Endothelial cell (in vitro differentiated cells): ENCODE results near the gene TPST1. TPM values are rescaled to one million over a fixed set of nuclear protein-coding genes. Genes with fewer than 3 reads are reported as not detected.
"Not testable (repeated sequence)": the region's sequence is repeated elsewhere in the genome, so short reads cannot be mapped to it uniquely, and the experiment has no call there.

Source experiments
- DNase-seq: peaks from one replicate; pipeline ENCODE4 v3.0.0; 2021; ENCODE audit warnings: low spot score
- H3K27ac Mint-ChIP-seq: one replicate; pipeline ENCODE4 v1.8.0; 2021; ENCODE audit warnings: mixed read lengths, inconsistent platforms; ENCODE audit not compliant: unreplicated experiment
- H3K27me3 Mint-ChIP-seq: one replicate; pipeline ENCODE4 v1.8.0; 2021; ENCODE audit warnings: mild to moderate bottlenecking, moderate library complexity, mixed read lengths, inconsistent platforms; ENCODE audit not compliant: unreplicated experiment
- H3K36me3 Mint-ChIP-seq: one replicate; pipeline ENCODE4 v1.8.0; 2021; ENCODE audit warnings: mild to moderate bottlenecking, low read depth, mixed read lengths, inconsistent platforms; ENCODE audit not compliant: unreplicated experiment
- H3K4me1 Mint-ChIP-seq: one replicate; pipeline ENCODE4 v1.8.0; 2021; ENCODE audit warnings: mild to moderate bottlenecking, mixed read lengths, inconsistent platforms; ENCODE audit not compliant: unreplicated experiment
- H3K4me3 Mint-ChIP-seq: one replicate; pipeline ENCODE4 v1.8.0; 2021; ENCODE audit warnings: mild to moderate bottlenecking, mixed read lengths, inconsistent platforms; ENCODE audit not compliant: unreplicated experiment
- H3K9me3 Mint-ChIP-seq: one replicate; pipeline ENCODE4 v1.8.0; 2021; ENCODE audit warnings: mixed read lengths, inconsistent platforms; ENCODE audit not compliant: unreplicated experiment
- CTCF ChIP-seq: fragments of 200-600 bp; sonication (generic); IDR thresholded peaks from one replicate; pipeline ENCODE4 v1.5.0; 2021; ENCODE audit warnings: antibody characterized with exemption; ENCODE audit not compliant: unreplicated experiment
- total RNA-seq: library from RNA; stranded (reverse); fragmentation: NEBNext Ultra II Directional; extraction: Animal tissue kit (Norgen Biotek cat#: 25700); gene quantifications from one replicate; pipeline ENCODE4 v1.2.1, GENCODE V29; 2021; ENCODE audit not compliant: unreplicated experiment

TPST1 gene
- total RNA-seq, 1 donor from 2014 or later: 17.7 TPM

GRCh38 chr7:66323114-66323796 lies 118.1 kb downstream of the TPST1 start:
- Mint-ChIP-seq H3K27ac (no peak overlapping the region), H3K4me1 (peaks cover 10% of the 10 kb centered on the region), H3K9me3 (no peaks in the 10 kb centered on the region), H3K4me3 (no peak overlapping the region), H3K27me3 (peaks cover 4% of the 10 kb centered on the region), H3K36me3 (no peaks in the 10 kb centered on the region)
- TF ChIP-seq CTCF: no peak
- DNase-seq: no peak

GRCh38 chr7:66324985-66325384 lies 119.9 kb downstream of the TPST1 start:
- H3K27ac Mint-ChIP-seq, H3K36me3 Mint-ChIP-seq, H3K4me3 Mint-ChIP-seq, DNase-seq, H3K4me1 Mint-ChIP-seq, H3K27me3 Mint-ChIP-seq, H3K9me3 Mint-ChIP-seq: not testable (repeated sequence)

GRCh38 chr7:66326501-66327215 lies 121.5 kb downstream of the TPST1 start:
- no peaks in the 10 kb centered on the region for H3K9me3 Mint-ChIP-seq
- peaks cover 10% of the 10 kb centered on the region for H3K4me1 Mint-ChIP-seq
- no peaks in the 10 kb centered on the region for H3K36me3 Mint-ChIP-seq
- no peak overlapping the region for H3K4me3 Mint-ChIP-seq
- no peak for DNase-seq
- TF ChIP-seq CTCF: no peak
- H3K27ac Mint-ChIP-seq: no peak overlapping the region
- peaks cover 4% of the 10 kb centered on the region for H3K27me3 Mint-ChIP-seq

GRCh38 chr7:66330961-66331360 lies 125.8 kb downstream of the TPST1 start:
- H3K4me1 Mint-ChIP-seq: peaks cover 15% of the 10 kb centered on the region
- no peak for TF ChIP-seq CTCF
- no peak overlapping the region for H3K4me3 Mint-ChIP-seq
- no peaks in the 10 kb centered on the region for H3K27me3 Mint-ChIP-seq
- H3K27ac Mint-ChIP-seq: no peak overlapping the region
- no peaks in the 10 kb centered on the region for H3K9me3 Mint-ChIP-seq
- no peaks in the 10 kb centered on the region for H3K36me3 Mint-ChIP-seq
- no peak for DNase-seq

GRCh38 chr7:66331883-66332282 lies 126.7 kb downstream of the TPST1 start:
- peaks cover 4% of the 10 kb centered on the region for H3K36me3 Mint-ChIP-seq
- H3K9me3 Mint-ChIP-seq: peaks cover 6% of the 10 kb centered on the region
- DNase-seq: no peak
- H3K27me3 Mint-ChIP-seq: no peaks in the 10 kb centered on the region
- no peak overlapping the region for H3K27ac Mint-ChIP-seq
- H3K4me1 Mint-ChIP-seq: peaks cover 6% of the 10 kb centered on the region
- no peak for TF ChIP-seq CTCF
- no peak overlapping the region for H3K4me3 Mint-ChIP-seq
